GM21717 (cell line): ENCODE data around the gene DECR2.
"Not testable (repeated sequence)": the region's sequence is repeated elsewhere in the genome, so short reads cannot be mapped to it uniquely, and the experiment has no call there.

ENCODE experiments used
- ATAC-seq: cut with Tn5 transposase; IDR thresholded peaks from one replicate; pipeline ENCODE4 v1.9.1; 2021; ENCODE audit warnings: mild to moderate bottlenecking, moderate library complexity; ENCODE audit not compliant: unreplicated experiment

DECR2 gene, protein sequence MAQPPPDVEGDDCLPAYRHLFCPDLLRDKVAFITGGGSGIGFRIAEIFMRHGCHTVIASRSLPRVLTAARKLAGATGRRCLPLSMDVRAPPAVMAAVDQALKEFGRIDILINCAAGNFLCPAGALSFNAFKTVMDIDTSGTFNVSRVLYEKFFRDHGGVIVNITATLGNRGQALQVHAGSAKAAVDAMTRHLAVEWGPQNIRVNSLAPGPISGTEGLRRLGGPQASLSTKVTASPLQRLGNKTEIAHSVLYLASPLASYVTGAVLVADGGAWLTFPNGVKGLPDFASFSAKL

DNA sequence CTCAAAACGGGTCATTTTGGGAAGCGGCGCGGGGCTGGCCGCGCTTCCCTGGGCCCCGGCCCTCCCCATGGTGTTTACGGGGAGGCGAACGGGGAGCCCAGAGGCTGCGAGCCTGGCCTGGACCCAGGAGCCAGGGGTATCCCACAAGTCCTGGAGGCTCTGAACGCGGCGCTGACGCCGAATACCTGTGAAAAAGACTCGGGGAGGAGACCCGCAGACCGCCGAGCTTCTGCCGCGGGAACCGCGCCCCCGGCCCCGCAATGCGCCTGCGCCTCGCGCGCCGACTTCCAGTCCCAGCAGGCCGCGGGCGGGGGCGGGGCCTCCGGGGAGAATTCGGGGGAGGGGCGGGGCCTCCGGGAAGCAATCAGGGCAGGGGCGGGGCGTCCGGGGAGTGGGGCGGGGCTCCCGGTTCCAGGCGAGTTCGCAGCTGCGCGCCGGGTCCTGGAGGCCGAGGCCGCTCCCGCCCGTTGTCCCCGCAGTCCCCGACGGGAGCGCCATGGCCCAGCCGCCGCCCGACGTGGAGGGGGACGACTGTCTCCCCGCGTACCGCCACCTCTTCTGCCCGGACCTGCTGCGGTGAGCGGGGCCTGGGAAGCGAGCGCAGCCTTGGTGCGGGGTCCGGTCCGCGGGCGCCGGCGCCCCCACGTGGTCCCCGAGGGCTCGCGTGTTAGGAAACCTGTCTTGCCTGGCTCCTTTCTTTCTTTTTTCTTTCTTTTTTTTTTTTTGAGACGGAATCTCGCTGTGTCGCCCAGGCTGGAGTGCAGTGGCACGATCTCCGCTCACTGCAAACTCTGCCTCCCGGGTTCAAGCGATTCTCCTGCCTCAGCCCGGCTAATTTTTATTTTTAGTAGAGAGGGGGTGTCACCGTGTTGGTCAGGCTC is at the start of gene DECR2:
DECR2 (plus strand) TSS at position 418 of the 881 bp plus-strand sequence; CDS start at position 497, 79 bp downstream.
- ATAC-seq: peak; percentile 39

DNA sequence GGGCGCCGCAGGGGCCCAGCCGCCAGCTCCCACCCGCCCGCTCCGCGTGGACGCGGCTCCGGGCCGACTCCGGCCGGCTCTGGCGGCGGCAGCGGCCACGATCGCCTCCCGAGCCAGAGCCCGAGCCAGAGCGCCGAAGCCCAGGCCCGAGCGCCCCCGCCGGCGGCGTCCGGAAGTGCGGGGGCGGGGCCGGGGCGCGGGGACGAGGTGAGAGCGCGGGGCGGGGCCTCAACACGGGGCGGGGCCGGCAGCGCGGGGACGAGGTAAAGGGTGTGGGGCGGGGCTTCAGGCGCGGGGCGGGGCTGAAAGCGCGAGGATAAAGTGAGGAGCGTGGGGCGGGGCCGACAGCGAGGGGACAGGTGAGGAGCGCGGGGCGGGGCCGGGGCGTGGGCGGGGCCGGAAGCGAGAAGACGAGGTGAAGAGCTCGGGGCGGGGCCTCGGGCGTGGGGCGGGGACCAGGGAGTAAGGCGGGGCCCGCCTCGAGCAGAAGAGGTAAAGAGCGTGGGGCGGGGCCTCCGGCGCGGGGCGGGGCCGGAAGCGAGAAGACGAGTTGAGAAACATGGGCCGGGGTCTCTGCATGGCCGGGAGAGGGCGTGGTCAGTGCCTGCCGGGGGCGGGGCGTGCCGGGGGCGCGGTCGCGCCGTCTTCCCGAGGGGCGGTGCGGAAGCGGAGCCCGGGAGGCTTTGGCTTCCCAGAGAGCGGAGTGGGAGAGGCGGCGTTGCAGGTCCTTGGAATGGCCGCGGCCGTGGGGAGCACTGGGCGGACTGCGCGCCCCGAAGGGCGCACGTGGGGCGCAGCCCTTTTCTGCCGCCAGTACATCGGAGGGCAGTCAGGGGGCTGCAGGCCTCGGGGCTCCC is 48.9 kb upstream of the DECR2 start, which contains the start of gene AXIN1:
AXIN1 (minus strand) TSS at position 177 of the 857 bp plus-strand sequence. CDS start 5,698 bp downstream, outside the sequence.
- ATAC-seq: peak; percentile 45

DNA sequence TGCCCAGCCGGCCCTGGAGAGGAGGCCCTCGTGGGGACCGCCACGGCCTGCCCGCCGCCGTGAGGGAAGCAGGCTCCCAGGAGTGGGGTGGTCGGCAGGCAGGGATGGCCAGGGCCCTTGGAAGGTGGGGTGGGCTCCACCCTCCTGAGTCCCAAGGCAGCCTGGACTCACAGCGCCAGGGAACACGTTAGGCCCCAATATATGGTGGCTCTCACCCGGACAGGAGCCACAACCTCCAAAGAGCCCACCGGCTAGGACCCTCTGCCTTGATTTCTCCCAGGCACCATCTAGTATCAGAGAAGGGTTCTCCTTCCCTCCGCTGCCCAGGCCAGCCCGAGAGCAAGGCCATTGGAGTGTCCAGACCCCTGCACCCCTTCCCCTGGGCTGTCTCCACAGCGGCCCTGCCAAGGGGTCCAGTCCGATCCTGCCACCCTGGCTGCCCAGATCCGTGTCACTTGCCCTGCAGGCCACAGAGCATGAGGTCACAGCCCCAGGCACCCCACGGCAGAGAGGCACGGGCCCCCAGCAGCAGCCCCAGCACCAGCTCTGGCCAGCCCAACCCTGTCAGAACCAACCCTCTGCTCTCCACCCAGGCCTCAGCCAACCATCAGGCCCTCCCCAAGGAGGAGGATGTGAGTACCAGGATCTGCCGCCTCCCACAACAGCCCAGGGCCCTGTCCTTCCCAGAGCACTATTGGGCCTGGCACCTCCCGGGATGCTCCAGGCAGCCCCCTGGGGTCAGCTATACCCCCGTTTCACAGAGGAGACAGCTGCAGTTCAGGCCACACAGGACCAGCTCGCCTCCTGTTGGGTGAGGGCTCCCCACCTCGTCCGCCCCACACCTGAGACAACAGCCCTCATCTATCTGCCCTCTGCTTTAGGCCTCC is 48.0 kb upstream of the DECR2 start:
- ATAC-seq: peak; percentile 7

DNA sequence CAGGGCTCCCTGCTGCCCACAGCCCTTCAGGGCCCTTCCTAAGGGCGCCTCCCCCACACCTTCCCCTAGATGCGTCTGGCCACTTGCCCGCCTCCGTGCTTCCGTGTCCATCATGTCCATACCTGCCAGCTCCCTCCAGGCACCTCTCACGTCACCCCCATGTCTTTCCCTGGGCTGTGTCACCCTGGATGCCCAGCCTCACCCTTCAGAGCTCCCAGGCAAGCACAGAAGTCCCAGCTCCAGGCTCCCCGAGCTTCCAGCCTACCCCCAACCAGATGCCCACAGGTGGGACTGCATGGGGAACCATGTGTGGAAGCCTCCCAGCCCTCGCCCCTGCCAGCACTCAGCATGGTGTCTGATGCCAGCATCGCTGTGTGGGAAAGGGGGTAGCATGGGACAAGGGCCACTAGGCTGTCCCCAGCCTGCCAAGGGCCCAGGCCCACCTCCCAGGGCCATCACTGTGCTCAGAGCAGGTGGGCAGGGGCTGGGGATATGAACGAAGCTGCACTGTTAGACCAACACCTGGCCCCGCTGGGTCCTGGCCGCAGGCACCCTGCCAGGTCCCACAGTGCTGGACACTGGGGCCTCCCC is 47.3 kb upstream of the DECR2 start:
- no peak for ATAC-seq

DNA sequence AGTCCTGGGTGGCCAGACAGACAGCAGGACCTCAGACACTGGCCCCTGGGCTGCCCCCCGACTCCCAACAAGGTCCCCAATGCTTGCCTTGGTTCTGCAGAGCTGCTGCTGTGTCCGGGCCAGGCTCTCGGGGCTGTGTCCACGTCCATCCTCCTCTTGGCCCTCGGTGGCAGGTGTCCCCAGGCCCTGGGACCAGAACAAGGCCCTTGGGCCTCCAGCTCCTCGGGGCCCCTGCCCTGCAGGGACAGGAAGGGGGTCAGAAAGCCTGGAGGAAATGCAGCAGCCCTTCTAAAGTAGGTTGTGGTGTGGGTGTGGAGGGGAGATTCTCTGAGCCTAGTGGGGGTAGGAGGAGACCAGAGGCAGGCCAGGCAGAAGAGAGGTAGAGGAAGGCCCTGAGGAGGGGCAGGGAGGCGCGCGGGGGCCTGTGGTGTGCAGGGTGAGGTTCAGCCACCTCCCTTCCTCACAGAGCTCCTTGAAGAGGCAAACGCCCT is 46.7 kb upstream of the DECR2 start:
- no peak for ATAC-seq

DNA sequence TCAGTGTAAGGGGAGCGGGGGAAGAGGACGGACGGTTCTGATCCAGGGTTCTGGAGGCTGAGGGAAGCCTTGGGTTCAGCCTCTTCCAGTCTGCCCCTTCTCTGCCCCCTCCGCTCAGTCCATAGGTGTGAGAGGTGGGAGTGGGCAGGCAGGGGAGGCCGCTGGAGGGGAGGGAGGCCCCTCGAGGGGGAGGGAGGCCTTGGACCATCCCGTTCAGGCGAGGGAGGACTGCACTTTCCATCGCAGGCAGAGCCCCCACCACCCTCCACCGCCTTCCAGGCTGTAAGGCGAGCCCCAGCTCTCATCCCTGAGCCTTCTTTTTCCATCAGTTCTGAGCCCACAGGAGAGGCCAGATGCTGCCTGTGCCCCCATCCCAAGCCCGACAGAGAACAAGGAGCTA is 44.9 kb upstream of the DECR2 start:
- no peak for ATAC-seq

DNA sequence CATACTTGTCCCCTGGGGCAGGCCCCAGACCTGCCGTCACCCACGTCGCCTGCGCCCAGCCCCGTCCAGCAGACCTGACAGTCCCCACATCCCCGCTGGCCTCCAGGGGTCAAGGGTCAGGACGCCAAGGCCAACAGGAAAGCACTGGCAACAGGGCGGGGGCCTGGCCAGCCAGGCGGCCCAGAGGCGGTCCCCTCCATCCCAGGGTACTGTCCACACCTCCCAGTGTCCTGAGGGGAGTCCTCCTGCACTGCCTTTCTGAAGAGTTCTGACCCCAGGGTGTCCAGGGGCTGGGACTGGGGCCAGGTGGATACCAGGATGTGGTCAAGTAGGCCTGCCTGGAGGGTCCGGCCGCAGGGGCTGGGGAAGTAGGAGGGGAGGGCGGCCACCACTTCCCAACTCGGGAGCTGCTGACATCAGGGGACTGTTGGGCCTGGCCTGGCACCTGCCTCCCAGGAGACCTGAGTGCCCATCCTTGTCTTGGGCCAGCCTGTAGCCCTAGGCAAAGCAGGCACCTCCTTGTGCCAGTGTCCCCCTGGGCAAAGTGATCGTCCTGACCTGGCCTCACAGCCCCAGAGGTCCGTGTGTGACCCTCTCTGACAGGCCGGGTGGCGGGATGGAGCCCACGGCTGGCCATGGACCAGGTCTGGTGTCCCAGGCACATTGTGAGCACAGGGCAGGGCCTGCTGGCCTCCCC is 42.5 kb upstream of the DECR2 start:
- no peak for ATAC-seq

DNA sequence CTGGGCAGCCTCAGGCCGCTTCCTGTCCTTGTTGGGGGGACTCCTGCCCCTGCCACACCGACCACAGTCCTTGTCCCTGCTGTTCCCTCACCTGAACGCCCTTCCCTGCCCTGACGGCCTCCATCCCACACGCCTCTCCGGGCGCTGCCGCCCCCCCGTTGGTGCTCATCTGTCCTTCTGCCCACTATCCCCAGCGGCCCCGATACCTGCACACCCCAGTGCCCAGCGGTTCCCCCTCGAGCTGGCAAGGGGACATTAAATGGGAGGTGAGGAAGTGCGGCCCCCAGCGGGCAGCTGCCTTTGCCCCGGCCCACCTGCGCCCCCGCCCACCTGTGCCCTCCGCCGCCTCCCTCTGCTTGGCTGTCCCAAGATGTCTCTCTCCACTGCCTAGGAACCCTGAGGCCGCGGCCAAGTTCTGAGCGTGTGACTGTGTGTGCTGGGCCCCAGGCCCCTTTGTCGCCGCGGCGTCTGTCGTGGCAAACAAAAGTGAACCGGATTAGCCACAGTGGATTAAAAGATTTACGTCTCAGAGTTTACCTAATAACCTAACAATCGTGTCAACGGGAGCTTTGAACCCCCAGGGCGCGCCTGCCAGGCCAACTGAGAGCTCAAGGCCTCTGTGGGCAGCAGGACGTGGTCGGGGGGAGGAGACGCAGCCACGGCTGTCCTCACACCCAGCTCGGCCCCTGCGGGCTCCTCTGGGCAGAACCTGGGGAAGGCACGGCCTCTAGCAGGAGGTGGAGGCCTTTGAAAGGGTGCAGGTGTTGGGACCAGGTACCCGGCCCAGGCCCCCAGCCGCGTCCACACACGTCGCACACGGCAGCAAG is 41.6 kb upstream of the DECR2 start:
- ATAC-seq: no peak

DNA sequence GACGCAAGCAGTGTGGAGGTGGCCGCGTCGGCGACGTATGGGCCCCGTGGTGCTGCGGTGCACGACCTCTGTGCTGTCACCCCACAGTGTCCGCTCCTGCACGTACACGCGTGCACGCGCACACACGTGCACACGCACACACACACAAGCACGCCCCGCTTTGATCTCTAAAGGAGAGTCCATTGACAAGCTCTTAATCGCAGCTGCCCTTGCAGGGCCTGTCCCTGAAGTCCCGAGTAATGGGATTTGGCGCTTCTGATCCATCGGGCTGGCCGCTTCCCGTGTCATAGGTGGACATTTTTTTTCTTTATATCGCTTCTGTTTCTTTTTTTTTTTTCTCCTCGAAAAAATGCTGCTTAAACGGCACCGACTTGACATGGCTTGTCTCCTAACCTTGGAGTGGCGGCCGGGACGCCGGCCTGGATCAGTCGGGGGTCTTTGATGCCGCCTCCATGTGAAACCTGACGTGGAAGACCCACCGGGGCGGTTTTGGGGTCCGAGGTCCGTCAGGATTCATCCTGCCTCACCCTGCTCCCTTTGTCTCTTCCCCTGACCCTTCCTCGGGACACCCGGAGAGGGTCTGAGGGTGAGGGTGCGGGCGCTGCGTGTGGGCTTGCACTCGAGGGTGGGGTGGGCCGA is 40.9 kb upstream of the DECR2 start:
- ATAC-seq: no peak

DNA sequence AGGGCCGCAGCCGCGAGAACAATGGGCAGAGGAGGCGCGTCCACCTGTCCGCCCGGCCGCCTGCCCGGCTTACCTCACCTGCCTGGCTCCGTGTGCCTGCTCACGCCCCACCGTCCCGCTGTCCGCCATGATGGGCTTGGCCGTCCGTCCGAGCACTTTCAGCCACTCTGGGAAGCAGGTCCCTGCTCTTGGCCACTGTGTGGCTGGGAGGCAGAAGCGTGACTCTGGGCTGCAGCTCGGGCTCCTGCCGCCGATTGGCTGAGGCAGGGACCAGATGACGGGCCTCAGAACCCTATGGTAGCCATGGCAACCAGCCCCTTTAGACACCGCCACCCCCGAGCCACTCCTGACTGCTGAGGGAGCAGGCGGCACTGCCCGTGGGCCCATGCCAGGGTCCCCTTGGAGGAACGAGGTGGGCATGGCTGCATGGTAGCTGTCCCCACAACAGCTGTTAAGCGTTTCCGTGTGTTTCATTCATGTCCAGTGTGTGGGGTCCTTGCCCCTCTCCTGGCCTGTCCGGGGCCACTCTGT is 40.3 kb upstream of the DECR2 start:
- ATAC-seq: no peak

DNA sequence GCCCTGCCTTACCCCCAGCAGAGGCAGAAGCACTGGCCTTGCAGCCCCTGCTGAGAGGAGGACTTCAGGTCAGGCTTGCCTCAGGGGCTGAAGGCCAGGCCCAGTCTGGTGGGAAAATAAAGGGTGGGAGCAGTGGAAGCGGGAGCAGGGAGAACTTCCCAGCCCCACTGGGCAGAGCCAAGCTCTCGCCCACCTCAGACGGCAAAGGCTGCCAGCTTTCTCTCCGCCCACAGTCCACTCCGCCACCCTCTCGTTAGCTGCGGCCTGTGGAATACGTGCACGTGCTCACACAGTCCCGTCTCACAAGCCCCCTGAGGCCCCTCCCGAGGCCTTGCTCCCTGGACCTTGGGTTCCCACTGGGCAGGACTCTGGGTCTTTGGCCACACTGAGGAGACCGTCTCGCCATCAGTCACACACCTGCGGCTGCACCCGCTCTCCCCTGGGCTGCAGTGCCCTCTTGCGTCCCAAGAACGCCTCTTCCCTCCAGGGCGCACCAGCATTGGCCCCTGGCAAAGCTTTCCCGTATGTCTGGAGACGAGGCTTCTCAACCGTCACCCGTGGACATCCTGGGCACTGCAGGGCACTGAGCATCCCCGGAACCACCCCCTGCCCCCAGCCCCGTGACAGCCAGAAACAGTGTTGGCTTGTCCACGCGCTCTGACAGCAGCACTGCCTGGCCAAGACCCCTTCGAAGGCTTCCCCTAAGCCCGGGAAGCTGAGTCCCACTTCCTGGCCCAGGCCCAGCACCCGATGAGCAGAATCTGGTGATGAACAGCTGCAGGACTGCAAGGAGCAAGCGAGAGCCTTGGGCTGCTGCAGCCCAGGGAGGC is 39.6 kb upstream of the DECR2 start:
- no peak for ATAC-seq

DNA sequence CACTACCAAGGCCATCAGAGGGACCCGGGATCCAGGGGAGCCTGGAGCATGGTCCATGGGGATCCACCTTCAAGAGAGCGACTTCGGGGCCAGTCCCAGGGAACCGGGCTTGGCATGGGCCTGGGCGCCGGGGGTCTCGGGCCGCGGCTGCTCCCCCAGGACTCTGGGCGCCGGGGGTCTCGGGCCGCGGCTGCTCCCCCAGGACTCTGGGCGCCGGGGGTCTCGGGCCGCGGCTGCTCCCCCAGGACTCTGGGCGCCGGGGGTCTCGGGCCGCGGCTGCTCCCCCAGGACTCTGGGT is 39.0 kb upstream of the DECR2 start:
- not testable (repeated sequence) for ATAC-seq

DNA sequence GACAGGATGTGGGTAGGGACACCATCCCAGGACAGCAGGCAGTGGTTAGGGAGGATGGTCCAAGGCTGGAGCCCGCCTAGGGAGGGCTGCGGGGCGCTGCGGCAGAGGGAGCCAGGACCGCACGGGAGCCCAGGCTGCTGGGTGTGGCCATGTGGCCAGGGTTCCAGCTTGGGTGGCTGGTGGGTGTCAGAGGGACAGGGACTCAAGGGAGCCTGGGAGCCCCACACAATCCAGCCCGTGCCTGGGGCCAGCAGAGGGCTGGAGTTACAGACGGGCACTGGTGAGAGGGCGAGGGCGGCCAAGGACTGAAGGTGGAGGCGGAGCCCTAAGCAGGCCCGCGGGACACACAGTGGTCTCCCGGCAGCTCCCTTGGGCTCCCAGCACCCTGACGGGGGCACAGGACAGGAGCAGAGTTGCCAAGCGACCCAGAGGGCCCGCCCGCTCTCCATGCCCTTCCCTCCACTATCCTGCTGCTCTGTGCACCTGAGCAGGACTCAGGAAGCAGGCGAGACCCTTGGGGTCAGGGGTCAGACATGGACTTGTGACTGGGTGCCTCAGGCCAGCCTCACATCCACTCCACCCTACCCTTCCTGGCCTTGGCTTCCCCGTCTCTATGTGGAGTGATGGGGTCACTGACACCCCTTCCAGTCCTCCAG is 38.4 kb upstream of the DECR2 start:
- no peak for ATAC-seq

DNA sequence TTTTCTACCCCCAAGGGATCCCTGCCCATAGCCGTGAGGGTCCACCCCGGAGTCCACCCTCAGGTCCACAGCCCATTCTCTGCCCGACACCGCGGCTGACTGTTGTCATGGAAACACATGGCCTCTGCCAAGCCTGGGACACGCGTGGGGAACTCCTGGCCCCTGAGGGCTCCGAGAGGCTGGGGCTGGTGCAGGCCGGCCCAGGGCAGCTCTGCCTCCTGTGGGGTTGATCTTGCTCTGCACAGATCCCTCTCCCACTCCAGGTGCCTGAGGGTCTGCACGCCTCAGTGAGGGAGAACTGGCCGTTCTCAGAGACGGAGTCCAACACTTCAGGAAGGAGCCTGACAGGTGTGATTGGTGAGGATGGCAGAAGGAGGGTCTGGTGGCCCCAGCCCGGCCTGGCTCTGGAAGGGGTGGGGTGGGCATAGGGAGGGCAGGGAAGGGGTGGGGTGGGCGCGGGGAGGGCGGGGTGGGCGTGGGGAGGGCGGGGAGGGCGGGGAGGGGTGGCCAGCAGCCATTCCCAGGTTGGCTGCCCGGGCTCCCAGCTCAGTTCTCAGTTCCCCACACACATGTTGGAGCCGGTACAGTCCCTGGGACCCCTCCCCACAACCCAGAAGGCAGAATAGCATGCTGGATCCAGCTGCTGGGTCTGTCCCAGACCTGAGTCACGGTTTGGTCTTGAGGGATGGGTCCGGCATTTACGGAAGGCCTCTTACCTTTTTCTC is 37.8 kb upstream of the DECR2 start:
- ATAC-seq: no peak
